CD14-positive monocyte (primary cell): ENCODE results near the gene C3AR1. TPM values are rescaled to one million over a fixed set of nuclear protein-coding genes. Genes with fewer than 3 reads are reported as not detected.
A peak's percentile ranks its signal among the peaks of the same experiment; 100 is the strongest.

Experiments used
- DNase-seq, 3 donors: peaks; one replicate each; pipeline ENCODE4 v3.0.0-alpha.2; 2011 to 2022
- H2AFZ ChIP-seq: 2 replicates; pipeline ENCODE4 v1.6.0; 2012; ENCODE audit warnings: mild to moderate bottlenecking, low read depth, low read length, inconsistent platforms; ENCODE audit not compliant: insufficient read depth, poor library complexity, severe bottlenecking
- H3K27ac ChIP-seq, 2 donors: 1 replicate in 1 of 2; 2 replicates in 1 of 2; pipeline ENCODE4 v1.5.1; 2012 to 2013; ENCODE audit warnings: low read length in 2 of 2, control low read depth in 1 of 2, inconsistent platforms in 1 of 2, low read depth in 1 of 2, mild to moderate bottlenecking in 1 of 2
- H3K27me3 ChIP-seq, 2 donors: one replicate each; pipeline versions ENCODE4 v1.6.0 to v1.6.1; 2011 to 2013; ENCODE audit warnings: low read length in 2 of 2; ENCODE audit not compliant: control insufficient read depth in 2 of 2, insufficient read depth in 2 of 2
- H3K36me3 ChIP-seq, 2 donors: replicated peaks in 1 of 2; 1 replicate in 1 of 2; 2 replicates in 1 of 2; pipeline versions ENCODE4 v1.5.1 to v1.6.1; 2012 to 2013; ENCODE audit warnings: low read length in 2 of 2, control low read depth in 1 of 2, inconsistent platforms in 1 of 2, mild to moderate bottlenecking in 1 of 2; ENCODE audit not compliant: insufficient read depth in 2 of 2, control insufficient read depth in 1 of 2
- H3K4me1 ChIP-seq, 2 donors: 1 replicate in 1 of 2; 2 replicates in 1 of 2; pipeline versions ENCODE4 v1.5.1 to v1.6.1; 2012 to 2013; ENCODE audit warnings: low read length in 2 of 2, control low read depth in 1 of 2, inconsistent platforms in 1 of 2, mild to moderate bottlenecking in 1 of 2, moderate library complexity in 1 of 2; ENCODE audit not compliant: insufficient read depth in 2 of 2, control insufficient read depth in 1 of 2
- H3K4me2 ChIP-seq: replicated peaks from 2 replicates; pipeline ENCODE3; 2012; ENCODE audit warnings: low read length, moderate library complexity, mild to moderate bottlenecking; ENCODE audit not compliant: poor library complexity, severe bottlenecking; ENCODE audit errors: extremely low read depth
- H3K4me3 ChIP-seq, 3 experiments: fragments of 200-600 bp in 1 of 3; sonication (generic) in 1 of 3; replicated peaks in 1 of 3; 1 replicate in 2 of 3; 2 replicates in 1 of 3; pipeline ENCODE4 v1.5.1; 2011 to 2013; ENCODE audit warnings: low read length in 3 of 3, mild to moderate bottlenecking in 3 of 3, control low read depth in 2 of 3, low read depth in 2 of 3, inconsistent platforms in 1 of 3, moderate library complexity in 1 of 3
- H3K79me2 ChIP-seq: 2 replicates; pipeline ENCODE4 v1.6.0; 2012; ENCODE audit warnings: mild to moderate bottlenecking, control low read depth, inconsistent platforms, low read length, moderate library complexity; ENCODE audit not compliant: insufficient read depth
- H3K9ac ChIP-seq: 2 replicates; pipeline ENCODE4 v1.6.0; 2017; ENCODE audit warnings: low read length, mild to moderate bottlenecking; ENCODE audit not compliant: insufficient read depth, poor library complexity, severe bottlenecking
- H3K9me3 ChIP-seq, 2 donors: replicated peaks in 1 of 2; 1 replicate in 1 of 2; 2 replicates in 1 of 2; pipeline versions ENCODE4 v1.5.1 to v1.6.1; 2012 to 2013; ENCODE audit warnings: low read length in 2 of 2, control low read depth in 1 of 2; ENCODE audit not compliant: control insufficient read depth in 1 of 2, insufficient read depth in 1 of 2
- H4K20me1 ChIP-seq: 2 replicates; pipeline ENCODE4 v1.6.0; 2012; ENCODE audit warnings: mild to moderate bottlenecking, low read length, control low read depth, moderate library complexity; ENCODE audit not compliant: insufficient read depth
- H3K27ac Mint-ChIP-seq, 7 donors: one replicate each; pipeline ENCODE4 v1.8.0; 2020; ENCODE audit warnings: mild to moderate bottlenecking in 7 of 7, mixed read lengths in 7 of 7, moderate library complexity in 6 of 7, inconsistent platforms in 2 of 7
- H3K27me3 Mint-ChIP-seq, 3 donors: one replicate each; pipeline ENCODE4 v1.8.0; 2021 to 2022; ENCODE audit warnings: low read depth in 3 of 3, mild to moderate bottlenecking in 3 of 3, mixed read lengths in 3 of 3, moderate library complexity in 3 of 3, inconsistent platforms in 1 of 3
- H3K36me3 Mint-ChIP-seq, 2 donors: one replicate each; pipeline ENCODE4 v1.8.0; 2020; ENCODE audit warnings: mixed read lengths in 2 of 2, inconsistent platforms in 1 of 2, mild to moderate bottlenecking in 1 of 2
- H3K4me1 Mint-ChIP-seq: one replicate; pipeline ENCODE4 v1.8.0; 2020; ENCODE audit warnings: mild to moderate bottlenecking, mixed read lengths
- H3K4me3 Mint-ChIP-seq, 2 donors: one replicate each; pipeline ENCODE4 v1.8.0; 2020; ENCODE audit warnings: mild to moderate bottlenecking in 2 of 2, mixed read lengths in 2 of 2, moderate library complexity in 1 of 2
- H3K9me3 Mint-ChIP-seq, 7 donors: one replicate each; pipeline ENCODE4 v1.8.0; 2020 to 2022; ENCODE audit warnings: mixed read lengths in 7 of 7, mild to moderate bottlenecking in 6 of 7, moderate library complexity in 6 of 7, inconsistent platforms in 2 of 7
- CTCF ChIP-seq: fragments of 200-600 bp; IDR thresholded peaks from one replicate; pipeline ENCODE4 v1.8.0; 2022; ENCODE audit warnings: antibody characterized with exemption, mild to moderate bottlenecking
- WGBS: methylation state at CpG from one replicate; pipeline ENCODE4 v1.1.5; 2013; ENCODE audit warnings: missing lambda C conversion rate; ENCODE audit not compliant: insufficient coverage; 5-methylcytosine and 5-hydroxymethylcytosine counted together
- intact Hi-C, 2 donors: fragments of 100-400 bp; cut with micrococcal nuclease; formaldehyde crosslinking; loops; one replicate each; pipeline versions ENCODE4 v1.15.0 to v1.15.1; 2023
- polyA plus RNA-seq, 3 donors: library from polyadenylated mRNA; depleted of rRNA in 1 of 3; unstranded in 2 of 3; stranded (reverse) in 1 of 3; fragments of 300-500 nt in 2 of 3; fragments of >200 nt in 1 of 3; fragmentation: Illumina TruSeq in 2 of 3; gene quantifications; 1 replicate in 2 of 3; 2 replicates in 1 of 3; pipeline ENCODE4 v1.2.3, GENCODE V29; 2012 to 2021

Gene C3AR1
- polyA plus RNA-seq, 3 donors, result 60.7 to 222 (median 67.3) TPM

- peaks cover 40% of the 10 kb centered on the region for H4K20me1 ChIP-seq
- H3K4me3 ChIP-seq, result peak overlapping the region; percentile 81 to 97 (median 94)
- WGBS, result 50% methylated on average over 2 of the region's 17 CpGs
- H3K79me2 ChIP-seq, result peaks cover 50% of the 10 kb centered on the region
- Mint-ChIP-seq H3K9me3 (no peaks in the 10 kb centered on the region), H3K4me3 (peak overlapping the region; percentile 88 to 94), H3K36me3 (peaks cover 21 to 25% of the 10 kb centered on the region in 2 donors), H3K4me1 (peaks cover 58% of the 10 kb centered on the region), H3K27me3 (no peaks in the 10 kb centered on the region), H3K27ac (peak overlapping the region; percentile 82 to 92 (median 88))
- TF ChIP-seq CTCF, result no peak
- H3K4me1 ChIP-seq, result peaks cover 62 to 63% of the 10 kb centered on the region in 2 donors
- peak in 1 of 3 donors; percentile 29 for DNase-seq
- intact Hi-C loops, result loop anchor here in 1 of 2 donors (10.0 kb wide), 1 partner anchor 201 kb away; no protein-coding TSS in a partner anchor
- H3K27ac ChIP-seq, result peak overlapping the region; percentile 71 to 92
- peak overlapping the region; percentile 71 for H2AFZ ChIP-seq
- H3K9ac ChIP-seq, result peak overlapping the region; percentile 92
- H3K4me2 ChIP-seq, result peak overlapping the region; percentile 96
- H3K27me3 ChIP-seq, result no peaks in the 10 kb centered on the region
- H3K9me3 ChIP-seq, result no peaks in the 10 kb centered on the region
- H3K36me3 ChIP-seq, result no peaks in the 10 kb centered on the region
Measured at GRCh38 chr12:8033153-8034044, 32.8 kb downstream of the C3AR1 start.

- Mint-ChIP-seq H3K9me3 (no peaks in the 10 kb centered on the region), H3K27me3 (peaks cover 0 to 2% (median 0%) of the 10 kb centered on the region in 3 donors), H3K27ac (peak within 1 kb of the TSS; percentile 82 to 92 (median 88)), H3K4me1 (peaks cover 54% of the 10 kb centered on the region), H3K36me3 (peaks cover 15 to 17% of the 10 kb centered on the region in 2 donors), H3K4me3 (peak within 1 kb of the TSS; percentile 88 to 94)
- peaks cover 53 to 59% of the 10 kb centered on the region in 2 donors for H3K4me1 ChIP-seq
- peak within 1 kb of the TSS; percentile 71 to 92 for H3K27ac ChIP-seq
- intact Hi-C loops, result loop anchor here in 1 of 2 donors (10.0 kb wide), 1 partner anchor 202 kb away; no protein-coding TSS in a partner anchor
- H2AFZ ChIP-seq, result peak within 1 kb of the TSS; percentile 84
- peaks cover 41% of the 10 kb centered on the region for H3K79me2 ChIP-seq
- no peak for TF ChIP-seq CTCF
- under 1% methylated on average over 79 of the region's 93 CpGs for WGBS
- peaks cover 31% of the 10 kb centered on the region for H4K20me1 ChIP-seq
- DNase-seq, result peak; percentile 50 to 56 (median 52)
- H3K27me3 ChIP-seq, result no peaks in the 10 kb centered on the region
- H3K9ac ChIP-seq, result peak within 1 kb of the TSS; percentile 92
- no peaks in the 10 kb centered on the region for H3K9me3 ChIP-seq
- no peaks in the 10 kb centered on the region for H3K36me3 ChIP-seq
- H3K4me3 ChIP-seq, result peak within 1 kb of the TSS; percentile 81 to 97 (median 94)
- H3K4me2 ChIP-seq, result peak within 1 kb of the TSS; percentile 96
Measured at GRCh38 chr12:8032242-8033152, 33.7 kb downstream of the C3AR1 start, which contains the start of gene FOXJ2. TSS of gene FOXJ2 (plus strand) at chr12:8032716. CDS start at chr12:8039833, 7,117 bp downstream.
